GM19238 (cell line): ENCODE data around the gene ADARB2.

Experiments
- DNase-seq: peaks from one replicate; pipeline ENCODE4 v3.0.0; 2011; ENCODE audit warnings: low spot score; ENCODE audit not compliant: insufficient read length

The ADARB2 gene

DNA sequence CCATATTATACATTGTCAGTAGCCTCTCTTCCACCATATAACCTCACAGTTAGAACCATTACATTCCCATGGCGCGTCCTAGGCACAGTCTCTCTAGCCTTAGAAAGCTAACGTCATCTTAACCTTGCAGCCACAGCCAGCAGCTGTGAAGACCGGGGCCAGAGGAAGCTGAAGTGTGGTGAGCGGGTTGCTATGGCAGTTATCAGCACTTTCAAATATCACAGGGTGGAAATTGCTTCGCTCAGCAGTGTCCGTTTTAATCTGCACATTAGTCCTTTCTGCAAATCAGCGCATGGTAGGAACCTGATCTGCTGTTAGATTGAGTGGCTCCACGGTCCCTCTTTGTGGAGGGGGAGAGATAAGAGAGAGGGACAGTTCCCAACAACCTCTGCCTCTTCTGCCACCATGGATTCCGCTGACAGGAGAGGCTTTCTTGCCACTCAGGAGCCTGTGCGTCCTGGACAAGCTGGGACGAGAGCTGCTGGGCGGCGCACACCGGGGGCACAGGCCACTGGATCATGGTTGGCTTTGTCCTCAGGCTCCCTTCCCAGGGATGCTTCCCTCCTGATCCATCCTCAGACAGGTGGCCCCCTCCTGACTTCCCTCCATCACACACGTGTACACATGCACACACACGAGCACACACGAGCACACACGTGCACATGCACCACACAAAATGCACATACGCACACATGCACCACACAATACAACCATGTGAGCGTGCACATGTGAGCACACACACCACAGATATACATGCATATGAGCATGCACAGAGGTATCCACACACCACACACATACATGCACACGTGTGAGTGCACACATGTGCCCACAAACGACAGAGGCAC, 587.3 kb downstream of the ADARB2 start:
- no peak for DNase-seq

DNA sequence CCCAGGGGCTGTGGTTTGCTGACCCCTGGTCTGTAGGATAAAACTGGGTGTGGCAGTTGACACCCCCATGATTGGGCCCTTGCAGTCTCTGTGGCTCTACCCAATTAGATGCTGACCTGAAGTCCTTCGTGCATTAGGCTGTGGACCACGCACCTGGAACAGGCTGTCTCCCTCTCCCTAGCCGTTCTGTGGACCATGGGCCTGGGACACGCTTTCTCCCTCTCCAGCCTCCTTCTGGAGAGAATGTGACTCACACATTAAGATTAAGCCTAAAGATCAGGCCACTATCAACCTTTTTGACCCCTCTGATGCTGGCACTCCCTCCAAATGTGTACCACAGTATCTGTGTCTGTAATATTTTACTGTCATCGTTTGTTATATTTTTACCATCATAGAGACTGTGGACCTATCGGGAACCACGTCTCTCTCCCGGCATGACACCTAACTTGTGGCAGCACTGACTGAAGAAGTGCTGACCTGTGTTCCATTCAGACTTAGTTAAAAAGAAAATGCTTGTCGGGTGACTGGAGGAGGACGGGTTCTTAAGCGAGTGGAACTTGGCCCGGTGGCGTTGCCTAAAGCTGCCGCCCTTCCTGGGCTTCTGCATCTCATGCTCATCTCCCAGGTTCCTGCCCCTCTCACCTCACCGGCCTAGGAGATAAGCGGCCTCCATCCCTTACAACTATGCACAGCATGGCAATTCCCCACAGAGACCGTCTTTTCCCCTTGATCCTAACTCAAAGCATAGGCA, 588.3 kb downstream of the ADARB2 start:
- DNase-seq: no peak

DNA sequence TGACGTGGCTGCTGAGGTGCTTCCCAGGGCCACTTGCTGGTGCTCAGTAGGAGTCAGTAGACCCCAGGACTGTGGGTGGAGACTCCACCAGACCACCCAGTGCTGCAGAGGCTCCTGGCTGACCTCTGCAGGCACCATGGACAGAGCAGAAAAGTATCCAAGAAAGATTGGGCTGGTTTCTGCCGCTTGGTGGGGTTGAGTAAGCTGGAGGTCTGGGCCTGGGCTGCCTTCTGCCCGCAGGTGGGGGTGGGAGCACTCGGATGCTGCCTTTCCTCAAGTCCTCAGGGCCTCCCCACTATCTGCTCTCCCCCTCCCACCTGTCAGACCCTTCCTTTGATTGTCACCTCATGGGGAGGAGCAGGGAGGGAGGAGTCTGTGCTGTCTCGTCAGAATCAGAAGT, 589.5 kb downstream of the ADARB2 start:
- DNase-seq: no peak

DNA sequence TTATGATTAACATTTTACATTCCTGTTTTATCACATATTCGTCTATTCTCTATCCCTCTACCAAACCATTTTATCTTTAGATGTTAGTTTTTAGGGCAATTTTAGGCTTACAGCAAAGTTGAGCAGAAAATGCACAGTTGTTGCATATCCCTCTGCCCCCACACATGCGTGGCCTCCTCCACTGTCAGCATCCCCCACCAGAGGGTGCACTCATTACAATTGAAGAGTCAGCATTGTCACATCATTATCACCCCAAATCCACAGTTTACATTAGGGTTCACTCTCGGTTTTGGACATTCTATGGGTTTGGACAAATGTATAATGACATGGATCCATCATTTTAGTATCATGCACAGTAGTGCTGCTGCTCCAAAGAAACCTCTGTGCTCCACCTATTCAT, 594.7 kb downstream of the ADARB2 start:
- DNase-seq: no peak

GRCh38 chr10:1141701-1142100, 595.6 kb downstream of the ADARB2 start:
- DNase-seq: no peak

DNA sequence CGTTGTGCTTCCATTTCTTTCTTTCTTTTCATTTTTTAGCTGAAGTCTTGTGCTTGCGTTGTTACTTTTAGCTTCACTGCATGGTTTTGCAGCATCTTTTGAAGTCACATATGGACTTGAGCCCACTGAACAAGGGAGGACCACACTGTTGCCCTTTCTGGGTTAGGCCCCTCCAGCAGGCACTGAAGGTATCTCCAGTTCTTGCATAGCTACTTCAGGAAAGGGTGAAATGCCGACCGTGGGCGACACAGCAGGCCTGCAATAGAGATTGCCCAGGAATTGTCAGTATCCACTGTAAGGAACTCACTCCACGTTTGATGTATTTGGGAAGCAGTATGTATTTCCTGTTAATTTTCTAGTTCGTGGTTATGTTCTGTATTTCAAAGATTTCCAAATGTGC, 596.1 kb downstream of the ADARB2 start:
- no peak for DNase-seq

GRCh38 chr10:1138529-1138928, 598.8 kb downstream of the ADARB2 start:
- DNase-seq: no peak

GRCh38 chr10:1137499-1138163, 599.7 kb downstream of the ADARB2 start:
- DNase-seq: no peak

- no peak for DNase-seq
These were observed 601.1 kb downstream of the ADARB2 start for GRCh38 chr10:1136268-1136667.

- no peak for DNase-seq
These were observed 603.2 kb downstream of the ADARB2 start for GRCh38 chr10:1134156-1134555.

GRCh38 chr10:1133495-1134045, 603.8 kb downstream of the ADARB2 start:
- DNase-seq: no peak

DNA sequence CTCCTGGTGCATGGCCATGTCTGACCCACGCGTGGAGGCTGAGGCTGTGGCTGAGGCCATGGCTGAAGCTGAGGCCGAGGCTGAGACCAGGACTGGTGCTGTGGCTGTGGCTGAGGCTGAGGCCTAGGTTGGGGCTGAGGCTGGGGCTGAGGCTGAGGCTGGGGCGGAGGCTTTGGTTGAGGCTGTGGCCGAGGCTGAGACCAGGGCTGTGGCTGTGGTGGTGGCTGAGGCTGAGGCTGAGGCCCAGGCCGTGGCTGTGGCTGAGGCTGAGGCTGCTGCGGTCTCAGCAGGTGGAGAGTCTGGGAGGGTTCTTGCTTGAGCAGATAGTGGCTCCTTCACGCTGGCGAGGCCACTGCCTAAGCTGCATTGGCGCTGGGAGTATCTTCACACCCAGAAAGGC, 604.7 kb downstream of the ADARB2 start:
- no peak for DNase-seq

DNA sequence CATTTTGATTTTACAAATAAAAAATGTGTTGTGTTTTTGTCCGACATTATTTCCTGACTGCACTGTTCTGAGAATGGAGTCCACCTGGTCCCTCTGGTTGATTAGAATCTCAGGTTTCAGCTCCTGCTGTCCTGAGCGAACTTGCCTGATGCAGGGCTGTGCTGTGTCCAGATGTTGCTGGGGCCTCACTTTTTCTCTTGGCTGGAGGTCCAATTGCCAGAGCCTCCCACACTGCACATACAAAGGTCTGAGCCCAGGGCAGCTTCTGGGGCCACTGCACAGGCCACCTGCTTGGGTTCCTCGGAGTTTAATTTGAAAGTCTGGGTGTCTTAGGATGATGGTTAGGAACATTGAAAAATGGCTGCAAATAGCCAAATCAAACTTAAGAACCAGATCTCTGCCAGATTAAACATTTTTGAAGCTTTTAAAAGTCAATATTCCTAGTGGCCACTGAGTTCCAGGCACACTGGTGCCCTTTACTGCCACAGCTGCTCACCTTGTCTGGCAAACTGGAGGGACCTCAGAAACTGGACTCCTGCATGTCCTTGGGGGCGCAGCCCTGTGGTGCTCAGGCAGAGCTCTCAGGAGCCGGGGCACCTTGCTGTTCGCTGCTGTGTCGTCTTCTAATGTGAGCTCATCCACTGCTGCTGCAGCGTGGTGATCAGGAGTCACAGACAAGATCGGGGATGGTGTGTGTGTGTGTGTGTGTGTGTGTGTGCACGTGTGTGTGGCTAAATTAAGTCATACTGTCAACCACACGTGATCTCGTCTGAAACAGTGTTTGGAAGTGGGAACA, 606.1 kb downstream of the ADARB2 start:
- no peak for DNase-seq

GRCh38 chr10:1130226-1130625, 607.1 kb downstream of the ADARB2 start:
- DNase-seq: no peak

GRCh38 chr10:1128649-1129048, 608.7 kb downstream of the ADARB2 start:
- DNase-seq: no peak

- no peak for DNase-seq
These were observed 609.2 kb downstream of the ADARB2 start for GRCh38 chr10:1128115-1128514.

DNA sequence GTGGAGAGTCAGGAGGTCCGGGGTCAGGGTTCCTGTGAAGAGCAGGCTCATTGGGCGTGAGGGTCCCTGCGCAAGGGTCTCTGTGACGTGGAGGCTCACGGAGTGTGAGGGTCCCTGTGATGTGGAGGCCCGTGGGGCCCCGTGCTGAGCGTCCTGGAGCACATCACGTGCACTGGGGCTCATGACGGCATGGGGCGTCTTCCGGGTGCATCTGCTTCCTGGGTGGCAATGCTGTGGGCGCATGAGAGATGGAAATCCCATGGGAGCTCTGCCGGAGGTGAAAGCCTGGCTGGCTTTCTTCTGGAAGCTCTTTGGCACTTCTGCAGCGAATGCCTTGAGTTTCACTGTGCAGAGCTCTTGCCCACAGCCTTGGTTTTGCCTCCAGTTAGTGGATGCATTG, 609.7 kb downstream of the ADARB2 start:
- DNase-seq: no peak
